Activated CD4-positive, alpha-beta T cell treated with anti-CD3 and anti-CD28 coated beads for 48 hours (primary cell): ENCODE data around the gene CRACR2B.
A peak's percentile ranks its signal among the peaks of the same experiment; 100 is the strongest.

Experiments used
- DNase-seq: peaks from one replicate; pipeline ENCODE4 v3.0.0-alpha.2; 2020

CRACR2B gene

GRCh38 chr11:827146-827896 is 398 bp upstream of the CRACR2B start:
- DNase-seq: no peak

GRCh38 chr11:828506-829175 is 922 bp downstream of the CRACR2B start:
- no peak for DNase-seq

GRCh38 chr11:829176-829846 is 1.6 kb downstream of the CRACR2B start:
- no peak for DNase-seq

GRCh38 chr11:829847-830294 is 2.2 kb downstream of the CRACR2B start:
- DNase-seq: no peak

GRCh38 chr11:830295-831117 is 2.8 kb downstream of the CRACR2B start:
- DNase-seq: peak; percentile 71

GRCh38 chr11:831118-831864 is 3.6 kb downstream of the CRACR2B start:
- DNase-seq: no peak

GRCh38 chr11:831961-832528 is 4.3 kb downstream of the CRACR2B start:
- DNase-seq: no peak

GRCh38 chr11:832529-833113 is 4.9 kb downstream of the CRACR2B start, which contains the start of gene CD151:
CD151 (plus strand) TSS chr11:832952; CDS start chr11:836070, 3,118 bp downstream.
- peak; percentile 63 for DNase-seq

GRCh38 chr11:833114-833791 is 5.5 kb downstream of the CRACR2B start:
- DNase-seq: peak; percentile 49

GRCh38 chr11:833849-834311 is 6.2 kb downstream of the CRACR2B start:
- DNase-seq: no peak

GRCh38 chr11:834371-835316 is 6.9 kb downstream of the CRACR2B start:
- no peak for DNase-seq

GRCh38 chr11:836274-836673 is 8.6 kb downstream of the CRACR2B start:
- no peak for DNase-seq

GRCh38 chr11:836700-837099 is 9.0 kb downstream of the CRACR2B start:
- DNase-seq: no peak

- DNase-seq: no peak
These were observed 9.7 kb downstream of the CRACR2B start for GRCh38 chr11:837189-837989.

- no peak for DNase-seq
These were observed 10.2 kb downstream of the CRACR2B start for GRCh38 chr11:837990-838307.

GRCh38 chr11:838441-839279 is 10.9 kb downstream of the CRACR2B start:
- DNase-seq: no peak

GRCh38 chr11:839280-839623 is 11.5 kb downstream of the CRACR2B start:
- no peak for DNase-seq
